Pulmonary artery endothelial cell (primary cell): ENCODE data around the gene CDX1. TPM values are rescaled to one million over a fixed set of nuclear protein-coding genes. Genes with fewer than 3 reads are reported as not detected.

Experiments used
- DNase-seq: peaks from one replicate; pipeline ENCODE4 v3.0.0-alpha.2; 2011; ENCODE audit warnings: low read depth, low spot score
- total RNA-seq: library from RNA; depleted of rRNA; stranded (reverse); fragments of >200 nt; gene quantifications from 2 replicates; pipeline ENCODE4 v1.2.3, GENCODE V29; 2014

The CDX1 gene
- total RNA-seq, 1 donor from 2014 or later = not detected

- no peak for DNase-seq
Observed at GRCh38 chr5:150182774-150183173, 16.2 kb downstream of the CDX1 start.

- no peak for DNase-seq
Observed at GRCh38 chr5:150183436-150183835, 16.9 kb downstream of the CDX1 start.

DNA sequence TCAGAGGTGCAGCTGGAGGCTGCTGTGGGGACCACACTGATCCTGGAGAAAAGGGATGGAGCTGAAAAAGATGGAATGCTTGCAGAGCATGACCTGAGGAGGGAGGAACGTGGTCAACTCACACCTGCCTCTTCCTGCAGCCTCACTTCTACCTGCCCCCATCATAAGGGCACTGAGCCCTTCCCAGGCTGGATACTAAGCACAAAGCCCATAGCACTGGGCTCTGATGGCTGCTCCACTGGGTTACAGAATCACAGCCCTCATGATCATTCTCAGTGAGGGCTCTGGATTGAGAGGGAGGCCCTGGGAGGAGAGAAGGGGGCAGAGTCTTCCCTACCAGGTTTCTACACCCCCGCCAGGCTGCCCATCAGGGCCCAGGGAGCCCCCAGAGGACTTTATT, 17.4 kb downstream of the CDX1 start:
- no peak for DNase-seq

GRCh38 chr5:150184990-150185912, 18.7 kb downstream of the CDX1 start:
- no peak for DNase-seq

GRCh38 chr5:150186137-150186536, 19.6 kb downstream of the CDX1 start:
- DNase-seq = no peak

- DNase-seq = no peak
Observed at GRCh38 chr5:150186897-150187296, 20.3 kb downstream of the CDX1 start.

GRCh38 chr5:150188146-150188842, 21.7 kb downstream of the CDX1 start:
- DNase-seq = no peak

- DNase-seq = no peak
Observed at GRCh38 chr5:150189326-150189725, 22.7 kb downstream of the CDX1 start.

GRCh38 chr5:150189728-150190502, 23.3 kb downstream of the CDX1 start, which contains the start of gene SLC6A7:
TSS of gene SLC6A7 (plus strand) at chr5:150190062. CDS start at chr5:150190328, 266 bp downstream.
- DNase-seq = no peak

DNA sequence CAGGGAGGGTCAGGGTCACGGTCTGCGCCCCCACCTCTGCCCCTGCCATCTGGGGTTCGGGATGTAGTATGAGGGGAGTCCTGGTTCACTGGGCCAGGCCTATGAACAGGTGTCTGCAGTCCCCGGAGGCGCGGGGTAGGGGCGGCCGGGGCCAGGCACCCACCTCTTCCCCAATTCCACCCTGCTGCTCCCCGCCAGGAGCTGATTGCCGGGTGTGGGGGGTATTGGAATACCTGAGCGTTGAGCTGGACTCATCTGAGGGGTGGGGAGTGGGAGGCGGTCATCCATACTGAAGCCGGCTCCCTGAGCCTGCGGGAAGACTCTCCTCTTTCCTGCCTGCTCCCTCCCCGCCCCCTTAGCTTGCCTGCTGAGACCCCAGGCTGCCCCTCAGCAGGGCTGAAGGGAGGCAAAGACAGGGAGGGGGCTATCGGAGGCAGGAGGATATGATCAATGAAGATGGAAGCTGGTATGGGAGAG, 24.0 kb downstream of the CDX1 start:
- DNase-seq = no peak

GRCh38 chr5:150190987-150191386, 24.4 kb downstream of the CDX1 start:
- no peak for DNase-seq

DNA sequence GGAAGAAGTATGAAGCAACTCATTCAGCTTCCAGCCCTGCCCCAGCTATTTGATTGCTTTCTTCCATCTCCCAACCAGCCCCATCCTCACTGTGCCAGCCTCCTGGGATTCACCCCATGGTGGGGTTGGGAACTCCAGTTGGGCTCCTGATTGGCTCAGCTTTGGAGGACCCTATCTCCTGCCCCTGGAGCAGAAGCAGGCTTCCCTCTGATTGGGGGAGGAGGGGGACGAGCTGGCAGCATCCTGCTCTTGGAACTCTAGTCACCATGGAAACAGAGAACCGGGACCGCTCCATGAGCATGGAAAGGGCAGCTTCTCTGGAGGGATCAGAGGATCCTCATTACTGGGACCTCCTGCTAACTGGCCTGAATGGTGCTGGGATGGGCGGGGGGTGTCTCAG, 25.9 kb downstream of the CDX1 start:
- no peak for DNase-seq

DNA sequence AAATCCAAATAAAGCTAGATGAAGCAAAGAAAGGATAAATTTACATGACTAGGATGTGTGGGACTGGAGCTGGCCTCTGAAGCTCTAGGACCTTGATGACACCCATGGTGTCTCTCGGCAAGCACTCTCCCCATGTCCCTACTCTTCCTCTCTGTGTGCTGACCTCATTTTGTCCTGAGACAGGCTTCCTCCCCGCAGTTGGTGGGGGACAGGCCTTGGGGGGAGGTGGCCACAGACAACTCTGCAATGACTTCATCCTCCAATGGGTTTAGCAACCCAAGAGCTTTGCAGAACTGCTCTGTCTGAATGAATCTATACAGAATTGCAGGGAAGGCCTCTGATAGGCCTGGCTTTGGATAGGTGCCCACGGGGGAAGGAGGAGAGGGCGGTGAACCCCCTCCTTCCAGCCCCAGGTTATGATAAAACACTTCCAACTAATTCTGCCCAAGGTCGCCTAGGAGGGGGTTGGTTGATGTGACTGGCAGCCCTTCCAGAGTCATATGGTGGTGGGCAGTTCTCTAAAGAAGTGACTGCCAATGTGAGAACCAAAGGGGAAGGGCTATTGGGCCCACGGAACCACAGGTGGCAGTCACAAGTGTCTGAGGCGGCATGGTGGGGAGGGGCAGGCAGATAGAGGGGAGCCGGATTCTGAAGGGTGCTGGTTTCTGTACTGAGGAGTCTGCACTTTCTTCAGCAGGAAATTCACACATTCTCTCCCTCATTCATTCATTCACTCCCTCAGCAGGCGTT, 29.3 kb downstream of the CDX1 start:
- no peak for DNase-seq

GRCh38 chr5:150196514-150196913, 29.9 kb downstream of the CDX1 start:
- no peak for DNase-seq

GRCh38 chr5:150196986-150197385, 30.4 kb downstream of the CDX1 start:
- no peak for DNase-seq

DNA sequence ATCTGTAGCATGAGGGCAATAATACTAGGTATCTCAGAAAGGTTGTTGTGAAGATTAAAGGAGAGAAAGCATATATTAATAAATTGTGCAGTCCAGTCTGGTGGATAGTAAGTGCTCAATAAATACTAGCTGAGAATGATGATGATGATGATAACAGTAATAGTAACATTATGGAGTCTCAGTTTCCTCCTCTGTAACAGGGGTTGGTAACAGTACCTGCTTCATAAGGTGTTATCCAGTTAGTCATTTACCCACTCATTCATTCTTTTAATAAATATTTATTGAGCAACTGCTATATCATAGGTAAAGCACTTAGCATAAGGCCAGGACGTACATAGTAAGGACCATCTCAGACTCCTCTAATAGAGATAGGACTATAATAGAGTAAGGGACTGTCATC, 30.9 kb downstream of the CDX1 start:
- DNase-seq = no peak

- no peak for DNase-seq
Observed at GRCh38 chr5:150202501-150202900, 35.9 kb downstream of the CDX1 start.

DNA sequence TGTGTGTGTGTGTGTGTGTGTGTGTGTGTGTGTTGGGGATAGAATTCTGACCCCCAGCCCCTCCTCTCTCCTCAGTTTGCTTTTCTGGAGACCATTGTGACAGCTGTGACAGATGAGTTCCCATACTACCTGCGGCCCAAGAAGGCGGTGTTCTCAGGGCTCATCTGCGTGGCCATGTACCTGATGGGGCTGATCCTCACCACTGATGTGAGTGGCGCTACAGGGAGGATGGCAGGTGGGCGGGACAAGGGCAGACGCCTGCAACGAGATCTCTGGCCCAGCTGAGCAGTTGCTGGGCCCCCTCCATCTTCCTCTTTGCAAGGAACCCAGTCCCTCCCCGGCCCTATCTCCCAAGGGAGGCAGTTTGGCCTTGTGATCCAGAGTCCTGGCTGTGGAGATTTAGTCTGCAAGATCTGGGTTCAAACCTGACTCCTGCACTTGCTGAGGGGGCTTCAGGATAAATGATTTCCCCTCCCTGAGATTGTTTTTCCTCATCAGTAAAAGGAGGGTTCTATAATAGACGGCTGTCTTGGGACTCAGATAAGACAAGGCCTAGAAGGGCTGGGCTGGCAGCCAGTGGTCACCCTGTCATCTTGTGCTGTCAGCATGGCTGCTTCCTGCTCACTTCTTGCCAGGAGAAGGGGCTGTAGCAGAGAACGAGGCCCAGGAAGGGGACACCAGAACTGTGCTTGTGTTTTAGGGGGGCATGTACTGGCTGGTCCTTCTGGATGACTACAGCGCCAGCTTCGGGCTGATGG, 37.4 kb downstream of the CDX1 start:
- no peak for DNase-seq

DNA sequence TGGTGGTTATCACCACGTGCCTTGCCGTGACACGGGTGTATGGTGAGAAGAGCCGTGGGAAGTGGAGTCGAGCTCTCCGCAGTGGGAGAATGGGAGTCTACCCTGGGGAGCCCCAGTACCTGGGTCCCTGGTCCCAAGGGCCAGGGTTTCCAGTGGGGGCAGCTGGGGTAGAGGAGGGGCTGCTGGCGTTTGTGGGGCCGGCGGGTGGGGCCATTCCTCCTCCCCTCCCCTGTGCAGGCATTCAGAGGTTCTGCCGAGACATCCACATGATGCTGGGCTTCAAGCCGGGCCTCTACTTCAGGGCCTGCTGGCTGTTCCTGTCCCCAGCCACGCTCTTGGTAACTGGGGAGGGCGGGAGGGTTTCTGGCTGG, 38.0 kb downstream of the CDX1 start:
- DNase-seq = no peak

GRCh38 chr5:150206098-150206778, 39.7 kb downstream of the CDX1 start:
- no peak for DNase-seq
